ENCODE data around the gene GPR137B.
"Not testable (repeated sequence)": the region's sequence is repeated elsewhere in the genome, so short reads cannot be mapped to it uniquely, and the experiment has no call there.

Gene GPR137B

DNA sequence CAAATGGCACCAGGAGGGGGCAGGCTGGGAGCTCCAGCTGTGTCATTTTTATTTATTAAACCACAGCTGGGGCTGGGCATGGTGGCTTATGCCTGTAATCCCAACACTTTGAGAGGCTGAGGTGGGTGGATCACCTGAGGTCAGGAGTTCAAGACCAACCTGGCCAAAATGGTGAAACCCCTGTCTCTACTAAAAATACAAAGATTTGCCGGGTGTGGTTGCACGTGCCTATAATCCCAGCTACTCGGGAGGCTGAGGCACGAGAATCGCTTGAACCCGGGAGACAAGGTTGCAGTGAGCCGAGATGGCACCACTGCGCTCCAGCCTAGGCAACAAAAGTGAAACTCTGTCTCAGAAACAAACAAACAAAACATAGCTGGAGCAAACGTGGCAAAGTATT, 15.7 kb downstream of the GPR137B start:
- H3K36me3 ChIP-seq (ENCODE audit: control insufficient read depth, insufficient read depth, low read length); H3K27me3 ChIP-seq (replicated peaks; ENCODE audit: control insufficient read depth, insufficient read depth, low read length); DNase-seq (ENCODE audit: extremely low read depth, insufficient read length): not testable (repeated sequence)
- 0 out of 2 replicates have a peak overlapping the region, but pooled peaks have one; percentile 12 for H3K4me3 ChIP-seq (replicated peaks; ENCODE audit: low read depth, low read length)
- TF ChIP-seq, protein P1, sequence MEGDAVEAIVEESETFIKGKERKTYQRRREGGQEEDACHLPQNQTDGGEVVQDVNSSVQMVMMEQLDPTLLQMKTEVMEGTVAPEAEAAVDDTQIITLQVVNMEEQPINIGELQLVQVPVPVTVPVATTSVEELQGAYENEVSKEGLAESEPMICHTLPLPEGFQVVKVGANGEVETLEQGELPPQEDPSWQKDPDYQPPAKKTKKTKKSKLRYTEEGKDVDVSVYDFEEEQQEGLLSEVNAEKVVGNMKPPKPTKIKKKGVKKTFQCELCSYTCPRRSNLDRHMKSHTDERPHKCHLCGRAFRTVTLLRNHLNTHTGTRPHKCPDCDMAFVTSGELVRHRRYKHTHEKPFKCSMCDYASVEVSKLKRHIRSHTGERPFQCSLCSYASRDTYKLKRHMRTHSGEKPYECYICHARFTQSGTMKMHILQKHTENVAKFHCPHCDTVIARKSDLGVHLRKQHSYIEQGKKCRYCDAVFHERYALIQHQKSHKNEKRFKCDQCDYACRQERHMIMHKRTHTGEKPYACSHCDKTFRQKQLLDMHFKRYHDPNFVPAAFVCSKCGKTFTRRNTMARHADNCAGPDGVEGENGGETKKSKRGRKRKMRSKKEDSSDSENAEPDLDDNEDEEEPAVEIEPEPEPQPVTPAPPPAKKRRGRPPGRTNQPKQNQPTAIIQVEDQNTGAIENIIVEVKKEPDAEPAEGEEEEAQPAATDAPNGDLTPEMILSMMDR (IDR thresholded peaks at IDR 0.05; ENCODE audit: insufficient read depth, low read length, poor library complexity, severe bottlenecking), result peak; percentile 23

DNA sequence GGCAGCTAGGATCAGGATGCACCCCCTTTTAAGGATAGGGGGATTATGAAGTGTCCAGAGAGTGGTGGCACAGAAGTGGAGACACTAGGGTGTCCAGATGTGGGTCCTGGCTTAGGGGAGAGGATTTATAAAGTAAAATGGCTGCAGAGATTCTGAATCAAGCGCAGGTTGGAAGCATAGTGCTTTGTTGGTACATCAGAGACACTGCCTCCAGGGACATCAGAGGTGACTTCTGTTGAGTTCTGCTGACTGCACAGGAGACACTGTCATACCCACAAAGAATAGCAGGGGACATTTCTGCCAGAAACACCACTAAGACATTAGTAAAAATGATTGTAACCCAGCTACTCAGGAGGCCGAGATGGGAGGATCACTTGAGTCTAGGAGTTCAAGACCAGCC, 16.4 kb downstream of the GPR137B start:
- no peaks in the 10 kb centered on the region for H3K27me3 ChIP-seq (replicated peaks; ENCODE audit: control insufficient read depth, insufficient read depth, low read length)
- DNase-seq (ENCODE audit: extremely low read depth, insufficient read length), result no peak
- TF ChIP-seq, protein P1 (IDR thresholded peaks at IDR 0.05; ENCODE audit: insufficient read depth, low read length, poor library complexity, severe bottlenecking), result no peak
- H3K36me3 ChIP-seq (ENCODE audit: control insufficient read depth, insufficient read depth, low read length), result no peaks in the 10 kb centered on the region
- no peak overlapping the region; the same call in 1 of the 2 replicates for H3K4me3 ChIP-seq (replicated peaks; ENCODE audit: low read depth, low read length)

DNA sequence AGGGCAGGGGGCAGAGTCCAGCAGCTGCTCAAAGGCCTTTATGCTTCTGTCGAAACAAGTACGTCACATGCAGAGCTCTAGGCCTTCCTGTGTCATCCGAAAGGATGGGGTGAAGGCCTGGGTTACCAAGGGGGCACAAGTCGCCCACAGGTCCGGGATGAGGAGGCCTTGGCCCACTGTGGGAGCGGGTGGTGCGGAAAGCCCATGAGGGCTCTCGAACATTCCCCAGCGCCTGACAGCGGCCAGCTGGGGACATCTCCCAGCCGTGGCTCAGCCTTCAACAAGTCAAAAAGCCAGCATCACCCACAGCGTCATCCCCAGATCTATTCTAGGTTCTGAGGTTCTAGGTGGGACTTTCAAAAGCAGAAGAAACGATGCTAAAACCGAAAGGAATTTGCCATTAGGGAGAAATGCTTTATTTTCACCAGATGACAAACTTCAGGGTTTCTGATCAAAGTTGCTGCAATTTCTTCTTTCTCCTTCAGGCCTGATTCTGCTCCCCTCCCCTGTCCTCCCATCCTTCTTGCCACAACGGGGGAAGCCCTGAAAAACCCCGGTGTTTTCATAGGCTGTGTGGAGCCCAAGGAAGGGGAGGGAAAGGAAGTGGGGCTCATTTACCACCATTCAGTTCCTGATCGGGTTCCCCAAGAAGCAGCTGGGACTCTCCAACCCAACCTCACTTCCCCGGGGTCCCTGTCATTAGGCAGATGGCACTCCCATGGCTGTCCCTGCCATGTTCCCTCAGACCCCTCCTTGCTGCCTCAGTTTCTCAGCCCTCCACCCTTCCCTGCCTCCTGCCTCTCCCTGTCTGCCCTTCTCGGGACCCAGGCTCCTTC, 17.6 kb downstream of the GPR137B start:
- H3K27me3 ChIP-seq (replicated peaks; ENCODE audit: control insufficient read depth, insufficient read depth, low read length), result no peaks in the 10 kb centered on the region
- DNase-seq (ENCODE audit: extremely low read depth, insufficient read length), result peak; percentile 89
- peak overlapping the region; percentile 40 for H3K4me3 ChIP-seq (replicated peaks; ENCODE audit: low read depth, low read length)
- TF ChIP-seq, protein P1 (IDR thresholded peaks at IDR 0.05; ENCODE audit: insufficient read depth, low read length, poor library complexity, severe bottlenecking), result no peak
- no peaks in the 10 kb centered on the region for H3K36me3 ChIP-seq (ENCODE audit: control insufficient read depth, insufficient read depth, low read length)

DNA sequence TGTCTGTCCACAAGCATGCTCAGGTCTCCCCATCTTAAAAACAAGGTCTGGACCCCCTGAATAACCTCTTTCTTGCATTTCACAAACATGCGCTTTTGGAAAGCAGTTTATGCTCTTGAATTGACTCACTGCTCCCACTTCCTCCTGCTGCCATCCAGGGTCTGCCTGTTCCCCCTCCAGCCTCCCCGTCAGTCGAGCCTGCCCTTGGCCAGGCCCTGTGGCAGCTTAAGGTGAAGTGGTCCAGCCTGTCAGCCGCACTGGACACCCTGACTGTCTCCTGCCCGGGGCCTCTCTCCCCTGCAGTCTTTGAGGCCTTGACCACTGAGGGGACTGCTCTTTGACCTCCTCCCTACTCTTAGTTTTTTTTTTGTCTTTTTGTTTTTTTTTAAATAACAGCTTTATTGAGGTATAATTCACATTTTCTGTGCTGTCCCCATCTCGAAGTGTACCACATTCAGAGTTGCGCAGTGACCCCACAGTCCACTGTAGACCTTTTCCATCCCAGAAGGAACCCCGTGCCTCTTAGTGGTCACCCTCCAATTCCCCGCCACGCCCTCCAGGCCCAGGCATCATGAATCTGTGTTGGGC, 18.3 kb downstream of the GPR137B start:
- TF ChIP-seq, protein P1 (IDR thresholded peaks at IDR 0.05; ENCODE audit: insufficient read depth, low read length, poor library complexity, severe bottlenecking), result no peak
- Histone ChIP-seq H3K4me3 (replicated peaks; ENCODE audit: low read depth, low read length) (peak overlapping the region; percentile 40), H3K36me3 (ENCODE audit: control insufficient read depth, insufficient read depth, low read length) (no peaks in the 10 kb centered on the region), H3K27me3 (replicated peaks; ENCODE audit: control insufficient read depth, insufficient read depth, low read length) (no peaks in the 10 kb centered on the region)
- peak; percentile 80 for DNase-seq (ENCODE audit: extremely low read depth, insufficient read length)

DNA sequence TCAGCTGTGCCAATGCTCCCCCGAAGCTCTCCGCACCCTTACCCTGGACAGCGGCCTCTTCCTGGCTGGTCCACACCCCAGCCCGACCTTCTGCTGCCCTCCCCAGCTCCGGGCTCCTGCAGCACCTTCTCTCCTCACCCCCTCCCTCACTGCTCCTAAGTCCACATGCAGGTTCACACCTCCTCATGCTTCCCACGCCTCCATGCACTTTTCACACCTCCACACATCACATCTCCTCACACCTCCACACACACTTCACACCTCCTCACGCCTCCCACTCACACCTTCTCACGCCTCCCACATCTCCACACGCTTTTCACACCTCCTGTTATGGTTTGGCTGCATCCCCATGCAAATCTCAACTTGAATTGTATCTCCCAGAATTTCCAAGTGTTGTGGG, 18.9 kb downstream of the GPR137B start:
- Histone ChIP-seq H3K36me3 (ENCODE audit: control insufficient read depth, insufficient read depth, low read length) (no peaks in the 10 kb centered on the region), H3K27me3 (replicated peaks; ENCODE audit: control insufficient read depth, insufficient read depth, low read length) (no peaks in the 10 kb centered on the region), H3K4me3 (replicated peaks; ENCODE audit: low read depth, low read length) (no peak overlapping the region)
- TF ChIP-seq, protein P1 (IDR thresholded peaks at IDR 0.05; ENCODE audit: insufficient read depth, low read length, poor library complexity, severe bottlenecking), result no peak
- DNase-seq (ENCODE audit: extremely low read depth, insufficient read length), result no peak

DNA sequence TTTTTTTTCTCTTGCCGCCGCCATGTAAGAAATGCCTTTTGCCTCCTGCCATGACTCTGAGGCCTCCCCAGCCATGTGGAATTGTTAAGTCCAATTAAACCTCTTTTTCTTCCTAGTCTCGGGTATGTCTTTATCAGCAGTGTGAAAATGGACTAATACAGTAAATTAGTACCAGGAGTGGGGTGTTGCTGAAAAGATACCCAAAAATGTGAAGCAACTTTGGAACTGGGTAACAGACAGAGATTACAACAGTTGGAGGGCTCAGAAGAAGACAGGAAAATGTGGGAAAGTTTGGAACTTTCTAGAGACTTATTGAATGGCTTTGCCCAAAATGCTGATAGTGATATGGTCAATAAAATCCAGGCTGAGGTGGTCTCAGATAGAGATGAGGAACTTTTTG, 19.4 kb downstream of the GPR137B start:
- not testable (repeated sequence) for H3K27me3 ChIP-seq (replicated peaks; ENCODE audit: control insufficient read depth, insufficient read depth, low read length); H3K4me3 ChIP-seq (replicated peaks; ENCODE audit: low read depth, low read length); H3K36me3 ChIP-seq (ENCODE audit: control insufficient read depth, insufficient read depth, low read length); DNase-seq (ENCODE audit: extremely low read depth, insufficient read length)
